Measurements from ENCODE around the gene SH3TC2.
"Not testable (repeated sequence)": the region's sequence is repeated elsewhere in the genome, so short reads cannot be mapped to it uniquely, and the experiment has no call there.

- not testable (repeated sequence) for TF ChIP-seq EZH2 (IDR thresholded peaks at IDR 0.05); POLR2AphosphoS5 (IDR thresholded peaks at IDR 0.05; ENCODE audit: borderline replicate concordance, low read depth, low read length)
Observed at GRCh38 chr5:149074071-149074470, 11.2 kb upstream of the SH3TC2 start.
